ENCODE measurements around the gene ANKRD11. TPM values are rescaled to one million over a fixed set of nuclear protein-coding genes. Genes with fewer than 3 reads are reported as not detected.
A peak's percentile ranks its signal among the peaks of the same experiment; 100 is the strongest.
"Not testable (repeated sequence)": the region's sequence is repeated elsewhere in the genome, so short reads cannot be mapped to it uniquely, and the experiment has no call there.

Gene ANKRD11
- polyA plus RNA-seq, 1 donor: 105 TPM

DNA sequence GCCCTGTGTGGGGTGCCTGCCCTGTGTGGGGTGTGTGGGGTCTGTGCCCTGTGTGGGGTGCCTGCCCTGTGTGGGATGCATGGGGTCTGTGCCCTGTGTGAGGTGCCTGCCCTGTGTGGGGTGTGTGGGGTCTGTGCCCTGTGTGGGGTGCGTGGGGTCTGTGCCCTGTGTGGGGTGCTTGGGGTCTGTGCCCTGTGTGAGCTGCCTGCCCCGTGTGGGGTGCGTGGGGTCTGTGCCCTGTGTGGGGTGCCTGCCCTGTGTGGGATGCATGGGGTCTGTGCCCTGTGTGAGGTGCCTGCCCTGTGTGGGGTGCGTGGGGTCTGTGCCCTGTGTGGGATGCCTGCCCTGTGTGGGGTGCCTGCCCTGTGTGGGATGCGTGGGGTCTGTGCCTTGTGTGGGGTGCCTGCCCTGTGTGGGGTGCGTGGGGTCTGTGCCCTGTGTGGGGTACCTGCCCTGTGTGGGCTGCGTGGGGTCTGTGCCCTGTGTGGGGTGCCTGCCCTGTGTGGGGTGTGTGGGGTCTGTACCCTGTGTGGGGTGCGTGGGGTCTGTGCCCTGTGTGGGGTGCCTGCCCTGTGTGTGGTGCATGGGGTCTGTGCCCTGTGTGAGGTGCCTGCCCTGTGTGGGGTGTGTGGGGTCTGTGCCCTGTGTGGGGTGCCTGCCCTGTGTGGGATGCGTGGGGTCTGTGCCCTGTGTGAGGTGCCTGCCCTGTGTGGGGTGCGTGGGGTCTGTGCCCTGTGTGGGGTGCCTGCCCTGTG is 190.8 kb downstream of the ANKRD11 start:
- DNase-seq: not testable (repeated sequence)

DNA sequence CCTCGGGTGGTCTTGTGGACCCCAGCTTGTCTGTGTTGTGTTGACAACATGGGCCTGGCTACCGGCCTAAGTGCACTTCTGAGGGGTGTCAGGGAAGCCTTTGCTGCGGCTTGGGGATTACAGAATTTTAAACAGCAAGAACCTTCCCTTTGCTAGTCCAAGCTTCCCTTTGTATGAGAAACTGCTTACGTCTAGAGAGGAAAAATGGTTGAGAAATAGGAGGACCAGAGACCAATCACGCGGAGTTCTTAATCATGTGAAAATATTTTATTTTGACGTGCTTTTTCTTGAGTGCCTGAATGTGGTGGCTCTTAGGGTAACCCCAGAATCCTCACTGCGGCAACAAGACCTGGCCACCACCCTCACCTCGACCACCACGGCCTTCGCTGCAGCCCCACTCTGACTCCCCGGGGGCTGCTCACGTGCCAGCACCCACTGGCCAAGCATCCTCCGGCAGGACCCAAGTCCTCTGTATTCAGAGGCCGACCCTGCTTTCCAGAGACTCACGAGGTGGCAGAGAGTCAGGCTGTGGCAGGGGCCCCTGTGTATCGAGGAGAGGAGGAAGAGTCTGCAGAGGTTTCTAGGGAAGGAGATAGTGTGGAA is 191.6 kb downstream of the ANKRD11 start:
- DNase-seq: no peak

DNA sequence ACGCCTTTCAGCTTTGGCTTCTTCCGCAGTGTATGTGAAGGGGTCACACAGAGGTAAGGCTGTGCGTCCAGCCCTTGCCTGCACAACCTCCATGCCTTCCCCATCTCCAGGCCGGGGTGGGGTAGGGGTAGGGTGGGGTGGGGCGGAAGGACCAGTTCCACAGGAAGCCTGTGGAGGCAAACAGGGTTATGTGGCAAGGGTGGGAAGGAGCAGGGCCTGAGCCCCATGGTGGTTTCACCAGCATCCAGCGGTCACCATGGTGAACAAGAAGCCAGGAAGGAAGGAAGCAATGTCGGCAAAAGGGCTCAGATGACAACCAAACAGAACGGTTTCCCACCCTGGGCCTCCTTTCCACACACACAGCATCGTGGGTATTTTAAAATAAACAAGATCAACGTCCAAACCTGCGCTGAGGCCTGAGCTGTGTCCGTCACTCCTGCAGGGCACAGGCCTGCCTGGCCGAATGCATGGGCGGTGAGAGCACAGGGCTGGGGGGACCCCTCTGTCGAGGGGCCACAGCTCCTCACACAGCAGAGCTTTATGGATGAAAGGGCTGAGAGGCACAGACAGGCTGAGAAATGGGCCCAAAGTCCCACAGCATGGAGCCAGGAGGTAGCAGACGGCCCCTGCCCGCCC is 192.3 kb downstream of the ANKRD11 start:
- no peak for DNase-seq

DNA sequence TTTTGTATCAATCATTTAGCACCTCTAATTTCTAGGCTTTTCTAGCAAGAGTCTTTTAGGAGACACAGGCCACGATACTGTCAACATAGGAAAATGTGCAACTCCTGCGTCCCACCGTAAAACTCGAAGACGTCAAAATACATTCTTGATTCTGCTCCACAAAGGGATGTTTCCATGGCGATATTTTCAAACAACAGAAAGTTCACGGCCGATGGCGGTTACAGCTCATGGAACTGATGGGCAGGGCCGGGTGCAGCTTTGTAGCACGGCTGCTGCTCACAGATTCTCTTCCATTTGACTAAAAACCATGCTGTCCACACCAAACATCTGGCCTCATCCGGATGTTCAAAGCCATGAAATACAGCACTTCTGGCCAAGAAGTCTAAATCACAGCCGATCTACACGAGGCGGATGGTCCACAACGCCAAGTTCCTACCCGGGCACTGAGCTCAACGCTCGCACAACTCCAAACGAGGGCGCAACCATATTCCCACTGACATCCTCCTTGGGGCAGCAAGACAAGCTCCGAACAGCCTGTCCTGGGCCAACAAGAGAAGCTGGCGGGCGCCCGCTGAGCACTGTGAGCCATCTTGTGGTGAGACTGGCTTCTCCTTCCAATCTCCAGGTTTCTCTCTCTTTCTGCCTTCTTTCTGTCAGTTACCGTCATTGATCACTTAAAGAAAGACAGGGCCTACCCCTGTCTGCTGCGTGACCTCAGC is 193.0 kb downstream of the ANKRD11 start:
- no peak for DNase-seq

DNA sequence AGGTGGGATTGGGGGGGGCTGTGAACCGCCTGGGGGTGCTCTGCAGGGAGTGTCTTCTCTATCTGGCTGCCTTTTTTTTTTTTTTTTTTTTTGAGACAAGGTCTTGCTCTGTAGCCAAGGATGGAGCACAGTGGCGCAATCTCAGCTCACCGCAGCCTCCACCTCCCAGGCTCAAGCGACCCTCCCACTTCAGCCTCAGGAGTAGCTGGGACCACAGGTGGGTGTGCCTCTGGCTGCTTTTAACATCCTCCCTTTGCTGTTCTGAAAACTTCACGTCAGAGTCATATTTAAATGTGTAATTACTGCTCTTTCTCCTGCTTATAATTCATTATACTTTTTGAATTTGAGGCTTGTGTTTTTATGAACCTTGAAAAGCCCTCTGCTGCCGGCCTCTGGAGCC is 194.4 kb downstream of the ANKRD11 start:
- no peak for DNase-seq

DNA sequence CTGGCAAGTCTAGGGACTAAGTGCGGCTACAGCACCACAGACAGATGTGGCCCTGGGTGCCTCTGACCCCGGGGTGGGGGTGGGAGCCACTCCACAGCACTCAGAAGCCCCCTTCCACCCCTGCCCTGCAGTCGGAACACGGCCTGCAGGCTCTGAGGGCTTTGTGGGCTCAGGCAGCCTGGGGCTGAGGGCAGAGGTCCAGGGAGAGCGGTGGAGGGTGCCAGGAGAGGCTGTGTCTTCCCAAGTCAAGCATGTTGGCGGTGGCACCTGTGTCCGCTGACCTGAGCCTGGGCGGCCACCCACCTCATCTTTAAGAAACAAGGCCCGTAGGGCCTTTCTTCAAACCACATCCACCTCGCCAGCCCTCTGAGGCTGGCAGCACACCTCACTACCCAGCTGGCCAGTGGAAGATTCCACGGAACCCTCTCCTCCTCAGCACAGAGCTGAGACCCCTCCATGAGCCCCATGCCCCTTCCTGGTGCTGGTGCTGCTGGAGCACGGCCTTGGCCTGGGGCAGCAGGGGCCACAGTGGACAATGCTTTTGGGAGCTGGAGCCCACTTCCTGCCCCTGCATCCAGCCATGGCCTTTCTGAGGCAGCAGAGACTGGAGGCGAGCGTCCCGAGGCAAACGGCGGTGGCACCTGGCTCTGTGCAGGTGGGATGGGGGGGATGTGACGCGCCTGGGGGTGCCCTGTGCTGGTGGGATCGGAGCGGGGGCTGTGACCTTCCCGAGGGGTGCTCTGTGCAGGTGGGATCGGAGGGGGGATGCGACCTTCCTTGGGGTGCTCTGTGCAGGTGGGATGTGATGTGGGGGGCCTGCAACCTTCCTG is 195.1 kb downstream of the ANKRD11 start:
- no peak for DNase-seq

DNA sequence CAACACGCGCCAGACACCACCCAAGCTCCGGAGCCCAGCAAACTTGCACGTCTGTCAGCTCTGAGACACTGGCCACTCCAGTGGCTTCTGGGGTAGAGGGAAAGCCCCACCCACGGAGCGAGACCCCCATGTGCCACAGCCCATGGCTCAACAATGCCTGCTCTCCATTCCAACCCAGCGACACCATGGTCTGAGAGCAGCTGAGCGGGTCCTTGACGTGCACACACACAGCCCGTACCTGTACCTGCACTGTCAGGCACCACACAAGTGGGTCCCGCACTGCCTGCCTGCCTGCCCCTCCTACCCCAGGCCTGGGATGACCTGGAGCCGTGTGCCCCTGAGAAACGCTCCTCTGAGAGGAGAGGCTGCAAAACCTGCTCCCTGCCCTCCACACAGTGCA is 195.9 kb downstream of the ANKRD11 start:
- DNase-seq: no peak

DNA sequence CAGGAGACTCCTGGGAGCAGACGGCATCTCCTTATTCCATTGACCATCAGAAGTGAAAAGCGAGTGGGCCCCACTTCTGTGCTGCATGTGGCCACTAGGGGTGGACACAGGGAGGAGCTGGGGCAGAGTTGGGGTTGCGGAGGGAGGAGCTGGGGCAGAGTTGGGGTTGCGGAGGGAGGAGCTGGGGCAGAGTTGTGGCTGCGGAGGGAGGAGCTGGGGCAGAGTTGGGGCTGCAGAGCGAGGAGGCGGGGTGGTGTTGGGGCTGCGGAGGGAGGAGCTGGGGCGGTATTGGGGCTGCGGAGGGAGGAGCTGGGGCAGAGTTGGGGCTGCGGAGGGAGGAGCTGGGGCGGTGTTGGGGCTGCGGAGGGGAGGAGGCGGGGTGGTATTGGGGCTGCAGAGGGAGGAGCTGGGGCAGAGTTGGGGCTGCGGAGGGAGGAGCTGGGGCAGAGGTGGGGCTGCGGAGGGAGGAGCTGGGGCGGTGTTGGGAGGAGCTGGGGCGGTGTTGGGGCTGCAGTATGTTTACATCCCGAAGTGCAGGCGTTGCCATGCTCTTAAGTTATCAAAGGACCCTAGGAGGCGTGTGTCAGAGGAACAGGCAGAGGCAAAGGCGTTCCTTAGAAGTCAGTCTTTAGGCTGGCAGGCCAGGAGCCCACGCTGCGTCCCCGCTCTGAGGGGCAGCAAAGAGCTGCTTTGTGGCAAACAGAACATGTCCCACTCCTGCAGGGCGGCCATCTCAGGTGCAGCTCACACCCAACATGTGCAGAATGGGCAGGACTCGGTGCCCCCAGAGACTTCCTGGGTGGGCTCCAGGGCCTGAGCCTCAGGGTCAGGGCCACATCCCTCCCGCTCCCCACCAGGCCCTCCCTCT is 196.9 kb downstream of the ANKRD11 start:
- DNase-seq: no peak

DNA sequence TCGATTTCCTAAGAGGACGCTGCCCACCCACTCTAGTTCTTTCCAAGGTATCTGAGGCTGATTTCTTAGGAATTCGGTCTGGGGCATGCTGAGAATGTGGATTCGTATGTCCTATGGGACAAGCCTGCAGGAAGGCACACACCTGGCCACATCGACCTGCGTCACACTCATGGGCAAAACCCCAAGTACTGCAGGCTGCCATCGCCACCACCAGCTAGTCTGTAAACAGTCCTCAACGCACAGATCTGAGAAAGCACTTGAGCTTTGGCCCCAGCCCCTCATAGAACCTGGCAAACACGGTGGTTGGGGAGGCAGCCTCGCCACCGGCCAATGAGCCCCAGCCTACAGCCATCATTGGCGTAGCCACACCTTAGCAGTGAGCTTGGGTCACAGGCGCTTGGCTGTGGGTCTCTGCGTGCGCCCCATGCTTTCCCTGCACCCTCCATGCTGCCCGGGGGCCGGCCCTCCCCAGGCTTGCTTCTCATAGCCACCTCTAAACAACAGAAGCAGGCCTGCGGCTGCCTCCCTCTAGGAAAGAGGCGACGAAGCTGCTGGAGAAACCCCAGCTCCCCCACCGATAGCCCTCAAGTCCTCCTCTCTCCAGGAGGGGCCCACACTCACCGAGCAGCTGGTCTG is 197.8 kb downstream of the ANKRD11 start:
- DNase-seq: no peak

DNA sequence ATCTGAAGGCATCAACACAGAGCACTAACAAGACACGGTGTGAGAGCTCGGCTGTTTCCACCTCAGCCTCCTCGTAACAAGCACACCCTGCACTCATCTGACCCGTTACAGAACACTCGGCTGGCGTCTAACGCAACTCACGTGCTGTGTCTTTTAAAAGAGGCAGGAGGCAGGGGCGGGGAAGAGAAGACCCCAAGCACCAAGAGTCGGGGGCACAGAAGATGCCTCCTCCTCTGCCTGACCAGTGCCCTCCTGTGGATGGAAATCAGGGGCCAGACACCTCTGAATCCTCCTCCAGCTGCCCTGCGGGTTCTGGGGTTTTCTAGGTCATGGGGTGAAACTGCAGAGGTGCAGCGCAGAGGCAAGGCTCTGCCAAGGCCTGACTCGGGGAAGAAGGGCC is 198.6 kb downstream of the ANKRD11 start:
- no peak for DNase-seq

DNA sequence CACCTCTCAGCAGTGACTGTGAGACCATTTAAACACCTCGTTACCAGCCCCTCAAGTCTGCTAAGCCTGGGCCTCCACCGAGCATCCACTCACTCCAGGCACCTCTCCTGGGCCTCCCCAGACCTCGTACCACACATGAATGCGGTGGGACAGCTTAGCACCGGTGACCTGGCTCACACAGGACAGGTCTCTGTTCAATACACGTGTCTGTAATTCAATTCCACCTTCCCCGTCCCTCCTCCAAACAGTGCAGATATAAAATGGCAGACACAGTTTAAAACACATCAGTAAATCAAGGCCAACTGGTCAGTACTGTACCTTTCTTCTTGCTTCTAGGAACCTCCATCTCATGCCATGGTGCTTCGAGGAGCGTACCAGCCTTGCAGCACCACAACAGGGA is 199.0 kb downstream of the ANKRD11 start:
- no peak for DNase-seq

DNA sequence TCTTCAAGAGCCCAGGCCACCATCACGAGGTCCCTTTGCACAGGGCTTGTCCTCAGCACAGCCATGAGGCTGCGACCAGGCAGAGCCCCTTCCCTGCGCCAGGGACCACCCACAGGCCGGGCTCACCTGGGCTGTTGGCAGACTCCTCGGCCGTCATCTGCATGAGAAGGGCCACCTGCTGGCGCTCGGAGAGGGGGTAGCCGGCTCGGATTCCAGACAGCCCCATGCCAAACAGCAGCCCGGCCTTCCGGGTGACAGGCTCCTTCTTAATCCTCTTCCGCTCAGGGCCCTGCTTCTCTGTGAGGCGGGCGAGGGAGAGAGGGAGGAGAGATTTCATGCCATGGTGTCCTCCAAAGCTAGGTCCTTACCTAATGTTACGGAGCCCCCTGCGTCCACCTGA is 199.5 kb downstream of the ANKRD11 start:
- DNase-seq: no peak

DNA sequence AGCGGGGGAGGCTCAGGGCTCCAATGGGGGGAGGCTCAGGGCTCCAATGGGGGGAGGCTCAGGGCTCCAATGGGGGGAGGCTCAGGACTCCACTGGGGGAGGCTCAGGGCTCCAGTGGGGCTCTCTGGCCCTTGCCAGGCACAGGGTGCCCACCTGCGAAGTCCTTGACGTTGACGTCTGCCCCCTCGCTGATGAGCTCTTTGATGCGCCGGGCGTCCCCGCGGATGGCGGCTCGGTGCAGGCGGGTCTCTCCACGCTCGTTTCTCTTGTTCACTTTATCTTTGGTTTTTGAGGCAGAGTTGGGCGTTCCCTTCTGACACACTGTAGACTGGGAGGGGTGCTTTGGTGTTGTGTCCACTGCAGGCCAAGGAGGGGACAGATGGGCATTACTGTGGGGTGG is 199.9 kb downstream of the ANKRD11 start:
- DNase-seq: no peak

DNA sequence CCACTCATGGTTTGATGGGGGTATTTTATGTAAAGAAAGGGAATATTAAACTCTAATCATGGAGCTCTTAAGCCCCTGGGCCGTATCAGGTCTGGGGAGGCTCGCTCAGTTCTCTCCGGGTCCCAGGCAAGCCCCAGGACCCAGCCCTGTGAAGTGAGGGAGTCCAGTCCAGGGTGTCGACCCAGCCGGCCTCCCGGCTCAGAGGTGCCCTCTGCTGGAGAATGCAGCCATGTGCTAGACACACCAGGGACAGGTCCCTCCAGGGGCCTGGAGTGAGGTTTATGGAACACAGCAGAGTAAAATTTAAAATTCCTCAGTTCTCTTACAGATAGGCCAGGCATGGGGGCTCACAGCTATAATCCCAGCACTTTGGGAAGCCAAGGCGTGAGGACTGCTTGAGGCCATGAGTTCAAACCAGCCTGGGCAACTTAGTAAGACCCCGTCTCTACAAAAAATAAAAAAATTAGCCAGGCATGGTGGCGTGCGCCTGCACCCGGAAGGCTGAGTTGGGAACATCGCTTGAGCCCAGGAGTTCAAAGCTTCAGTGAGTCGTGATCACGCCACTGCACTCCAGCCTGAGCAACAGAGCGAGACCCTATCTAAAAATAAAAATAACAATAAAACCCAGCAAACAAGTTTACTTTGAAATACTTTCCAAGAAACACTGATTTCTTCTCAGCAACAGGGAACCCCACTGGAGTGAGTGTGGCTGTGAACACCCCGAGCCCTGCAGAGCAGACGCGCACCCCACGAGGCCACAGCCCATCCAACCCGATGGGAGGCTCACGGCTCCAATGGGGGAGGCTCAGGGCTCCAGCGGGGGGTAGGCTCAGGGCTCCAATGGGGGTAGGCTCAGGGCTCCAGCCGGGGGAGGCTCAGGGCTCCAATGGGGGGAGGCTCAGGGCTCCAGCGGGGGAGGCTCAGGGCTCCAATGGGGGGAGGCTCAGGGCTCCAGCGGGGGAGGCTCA is 200.6 kb downstream of the ANKRD11 start:
- DNase-seq: peak; percentile 57

DNA sequence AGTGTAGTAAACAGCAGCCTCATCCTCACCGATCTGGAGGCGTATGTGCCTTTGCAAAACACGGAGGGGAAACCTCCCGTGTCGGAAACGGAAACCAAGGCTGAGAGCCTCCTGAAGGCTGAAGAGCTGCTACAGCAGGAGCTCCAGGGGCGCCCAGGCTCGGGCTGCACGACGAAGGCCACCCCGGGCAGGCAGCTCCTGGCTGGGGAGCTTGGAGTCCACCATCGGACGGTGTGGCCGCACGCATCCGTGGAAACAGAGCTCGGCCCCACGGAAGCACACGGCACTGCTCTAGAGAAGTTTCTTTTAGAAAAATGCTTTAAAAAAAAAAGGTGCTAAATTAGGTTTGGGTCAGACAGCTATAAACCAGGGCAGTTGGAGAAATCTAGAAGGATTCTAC is 201.4 kb downstream of the ANKRD11 start:
- no peak for DNase-seq

DNA sequence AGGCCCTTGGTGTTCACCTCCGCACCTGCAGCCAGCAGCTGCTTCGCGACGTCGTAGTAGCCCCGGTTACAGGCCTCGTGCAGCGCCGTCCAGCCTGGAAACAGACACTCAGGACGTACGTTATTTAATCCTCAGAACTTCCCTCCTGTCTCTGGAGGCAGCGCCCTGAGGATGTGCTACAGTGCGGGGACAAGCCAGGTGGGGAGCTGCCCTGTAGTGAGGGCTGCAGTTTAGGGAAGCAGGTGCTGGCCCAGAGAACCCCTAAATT is 201.8 kb downstream of the ANKRD11 start:
- no peak for DNase-seq

DNA sequence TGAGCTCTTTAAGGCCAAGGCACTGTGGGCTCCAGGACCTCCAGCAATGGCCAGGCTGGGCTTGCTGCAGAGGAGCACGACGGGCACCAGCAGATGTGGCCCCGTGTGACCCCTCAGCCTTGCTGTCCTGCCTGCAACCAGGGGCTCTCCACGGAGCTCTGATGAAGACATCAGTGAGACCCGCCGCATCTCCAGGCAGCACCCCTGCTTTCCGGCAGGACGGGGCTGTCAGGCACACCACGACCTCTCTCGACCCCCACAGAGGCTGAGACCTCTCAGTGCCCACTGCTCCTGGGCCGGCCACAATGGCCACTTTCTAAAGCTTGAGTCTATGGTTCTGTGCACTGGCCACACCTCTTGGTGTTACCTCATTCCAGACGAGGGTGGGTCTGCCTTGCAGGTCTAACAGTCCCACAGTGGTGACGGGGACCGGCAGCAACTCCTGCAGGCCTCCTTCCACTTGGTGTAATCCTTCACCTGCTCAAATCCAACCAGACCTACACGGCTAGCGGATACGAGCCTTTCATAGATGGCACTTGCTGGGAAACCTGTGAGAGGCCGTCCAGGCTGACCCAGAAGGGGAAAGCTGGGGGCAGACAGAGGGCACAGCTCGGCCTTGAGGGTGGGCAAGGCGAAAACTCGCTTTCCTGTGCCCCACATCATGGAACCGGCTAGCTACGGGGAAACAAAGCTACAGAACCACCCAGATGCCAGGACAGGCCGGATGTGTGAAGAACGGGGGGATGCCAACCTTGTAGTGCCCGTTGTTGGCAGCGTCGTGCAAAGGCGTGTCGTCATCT is 202.4 kb downstream of the ANKRD11 start:
- DNase-seq: no peak

DNA sequence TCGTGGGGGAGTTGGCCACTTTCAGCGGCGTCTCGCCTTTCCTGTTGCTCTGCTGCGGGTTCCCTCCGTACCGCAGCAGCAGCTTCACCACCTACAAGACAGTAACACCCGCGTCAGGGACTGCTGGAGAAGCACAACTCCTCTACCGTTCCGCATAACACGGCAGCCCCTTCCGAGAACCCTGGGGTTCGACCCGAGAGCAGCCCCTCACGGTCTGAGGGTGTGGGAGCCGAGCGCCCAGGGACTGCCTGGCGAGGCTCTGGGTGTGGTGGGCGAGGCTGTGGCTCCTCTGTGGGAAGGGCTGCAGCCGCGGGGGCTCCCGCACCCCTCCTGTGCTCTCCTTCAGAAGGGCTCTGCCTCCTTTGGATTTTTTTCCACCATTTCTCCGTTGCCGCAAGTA is 204.3 kb downstream of the ANKRD11 start:
- no peak for DNase-seq

DNA sequence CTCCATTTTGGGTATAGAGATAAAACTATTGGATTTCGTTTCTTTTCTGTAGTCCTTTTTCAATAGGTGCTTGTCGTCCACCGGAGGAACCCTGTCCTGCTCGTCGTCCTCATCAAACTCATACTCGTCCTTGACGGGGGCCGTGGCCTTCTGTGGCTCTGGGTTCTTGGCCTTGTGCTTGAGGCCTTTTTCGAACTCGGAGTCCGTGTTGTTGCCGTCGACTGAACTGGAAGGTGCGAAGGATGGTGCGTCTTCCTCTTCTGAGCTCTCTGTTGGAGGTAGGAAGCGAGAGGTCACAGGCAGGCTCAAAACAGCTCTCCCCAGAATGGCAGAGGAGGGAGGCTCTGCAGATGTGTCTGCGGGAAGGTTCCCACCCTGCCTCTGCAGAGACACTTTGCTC is 205.0 kb downstream of the ANKRD11 start:
- no peak for DNase-seq
